CD4-positive, alpha-beta T cell treated with Interleukin-17A for 1 hour (primary cell): ENCODE data around the gene PLCG1.

ENCODE experiments used
- DNase-seq: peaks from one replicate; pipeline ENCODE4 v3.0.0-alpha.2; 2020

The PLCG1 gene

GRCh38 chr20:41219824-41220223 is 82.5 kb downstream of the PLCG1 start:
- no peak for DNase-seq

DNA sequence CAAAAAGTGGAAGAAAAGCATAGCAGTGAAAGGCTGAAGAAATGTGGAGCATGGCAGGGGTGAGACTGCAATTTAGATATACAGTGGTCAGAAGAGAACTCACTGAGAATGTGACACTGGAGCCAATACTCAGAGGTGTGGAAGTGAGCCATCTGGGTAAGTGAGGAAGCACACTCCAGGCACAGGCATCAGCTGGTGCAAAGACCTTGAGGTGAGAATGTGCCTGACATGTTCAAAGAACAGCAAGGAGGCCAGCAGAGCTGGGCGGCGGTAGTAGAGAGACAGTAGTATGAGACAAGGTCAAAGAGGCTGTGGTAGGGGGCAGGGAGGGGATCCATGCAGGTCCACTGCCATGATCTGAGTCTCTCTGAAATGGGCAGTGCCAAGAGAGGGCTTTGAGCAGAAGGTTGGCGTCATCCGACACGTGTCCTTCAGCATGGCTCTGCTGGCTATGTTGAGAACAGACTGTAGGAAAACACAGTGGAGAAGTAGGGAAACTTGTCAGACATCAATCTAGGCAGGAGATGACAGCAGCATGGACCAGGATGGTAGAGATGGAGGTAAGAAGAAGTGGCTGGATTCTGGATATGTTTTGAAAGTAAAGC is 84.4 kb downstream of the PLCG1 start:
- no peak for DNase-seq

GRCh38 chr20:41222296-41222695 is 85.0 kb downstream of the PLCG1 start:
- DNase-seq, result no peak

DNA sequence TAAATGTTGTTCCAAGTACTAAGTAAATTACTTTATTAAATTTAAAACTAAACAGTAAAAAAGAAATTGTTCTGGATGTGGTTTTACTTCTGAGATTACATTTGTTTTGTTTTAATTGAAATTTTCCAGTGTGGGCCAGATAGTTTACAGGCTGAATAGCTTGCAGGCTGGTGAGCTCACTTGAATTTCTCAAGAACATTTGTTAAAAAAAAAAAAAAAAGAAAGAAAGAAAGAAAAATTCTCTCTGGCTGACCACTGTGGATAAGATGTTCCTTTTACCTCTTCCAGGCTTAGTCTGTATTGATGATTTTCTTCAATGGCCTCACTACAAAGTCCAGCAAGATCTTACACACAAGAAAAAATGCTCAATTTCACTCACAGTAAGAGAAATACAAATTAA is 85.4 kb downstream of the PLCG1 start:
- no peak for DNase-seq

- DNase-seq, result no peak
Measured at GRCh38 chr20:41223112-41223511, 85.8 kb downstream of the PLCG1 start.

DNA sequence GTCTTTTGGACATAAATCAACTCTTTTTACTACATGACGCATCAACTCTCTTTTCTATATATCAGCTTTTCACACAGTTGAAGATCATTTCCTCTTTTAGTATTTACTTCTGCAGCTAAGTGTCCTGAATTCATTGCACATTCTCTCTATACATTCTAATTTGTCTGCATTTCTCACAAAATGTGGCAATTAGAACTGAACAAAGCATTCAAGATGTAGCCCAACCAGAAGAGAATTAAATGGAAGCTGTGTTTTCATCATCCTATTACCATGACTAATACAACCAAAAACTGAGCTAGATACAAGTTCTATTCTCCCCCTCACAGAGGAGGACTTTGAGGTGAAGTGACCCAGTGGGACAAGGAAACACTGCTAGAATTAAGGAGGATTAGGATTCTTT is 86.9 kb downstream of the PLCG1 start:
- DNase-seq, result no peak

- DNase-seq, result no peak
Measured at GRCh38 chr20:41225091-41225490, 87.7 kb downstream of the PLCG1 start.

- DNase-seq, result no peak
Measured at GRCh38 chr20:41226426-41226825, 89.1 kb downstream of the PLCG1 start.
